Mesendoderm (in vitro differentiated cells): ENCODE data around the gene ARL5C.

Experiments used
- DNase-seq: peaks from one replicate; pipeline ENCODE4 v3.0.0; 2013
- H2AK5ac ChIP-seq: 2 replicates; pipeline ENCODE4 v1.6.1; 2013; ENCODE audit warnings: low read length, inconsistent platforms
- H2BK120ac ChIP-seq: 2 replicates; pipeline ENCODE4 v1.6.1; 2013; ENCODE audit warnings: low read depth, mild to moderate bottlenecking, low read length, moderate library complexity, mixed read lengths
- H2BK15ac ChIP-seq: replicated peaks from 2 replicates; pipeline ENCODE4 v1.6.1; 2013; ENCODE audit warnings: low read depth, mild to moderate bottlenecking, moderate library complexity
- H2BK5ac ChIP-seq: 2 replicates; pipeline ENCODE4 v1.6.1; 2013; ENCODE audit warnings: low read length, inconsistent platforms
- H3K18ac ChIP-seq: 2 replicates; pipeline ENCODE4 v1.6.1; 2013; ENCODE audit warnings: mild to moderate bottlenecking, low read length, mixed read lengths
- H3K23ac ChIP-seq: one replicate; pipeline ENCODE4 v1.6.1; 2013; ENCODE audit warnings: low read length
- H3K27ac ChIP-seq: 2 replicates; pipeline ENCODE4 v1.5.1; 2013; ENCODE audit warnings: low read depth, mild to moderate bottlenecking, inconsistent platforms, low read length, moderate library complexity
- H3K27me3 ChIP-seq: 2 replicates; pipeline ENCODE4 v1.6.1; 2013; ENCODE audit warnings: low read length, control low read depth, mild to moderate bottlenecking, inconsistent platforms; ENCODE audit not compliant: insufficient read depth, poor library complexity
- H3K36me3 ChIP-seq: 2 replicates; pipeline ENCODE4 v1.6.1; 2013; ENCODE audit warnings: low read length, inconsistent platforms; ENCODE audit not compliant: control insufficient read depth, insufficient read depth
- H3K4ac ChIP-seq: one replicate; pipeline ENCODE4 v1.6.1; 2013; ENCODE audit warnings: low read depth, mild to moderate bottlenecking, low read length, moderate library complexity
- H3K4me1 ChIP-seq: 2 replicates; pipeline ENCODE4 v1.6.1; 2013; ENCODE audit warnings: low read depth, low read length, inconsistent platforms; ENCODE audit not compliant: control insufficient read depth
- H3K4me2 ChIP-seq: 2 replicates; pipeline ENCODE4 v1.6.1; 2013; ENCODE audit warnings: low read length
- H3K4me3 ChIP-seq: 2 replicates; pipeline ENCODE4 v1.5.1; 2013; ENCODE audit warnings: mild to moderate bottlenecking, low read length
- H3K56ac ChIP-seq: one replicate; pipeline ENCODE4 v1.6.1; 2013; ENCODE audit warnings: low read length
- H3K79me1 ChIP-seq: 2 replicates; pipeline ENCODE4 v1.6.1; 2013; ENCODE audit warnings: low read length, inconsistent platforms
- H3K79me2 ChIP-seq: 2 replicates; pipeline ENCODE4 v1.6.1; 2013; ENCODE audit warnings: mild to moderate bottlenecking, low read length; ENCODE audit not compliant: control insufficient read depth, insufficient read depth
- H3K9ac ChIP-seq: 2 replicates; pipeline ENCODE4 v1.6.1; 2013; ENCODE audit warnings: low read length, inconsistent platforms
- H4K5ac ChIP-seq: one replicate; pipeline ENCODE4 v1.6.1; 2013; ENCODE audit warnings: low read length
- H4K8ac ChIP-seq: one replicate; pipeline ENCODE4 v1.6.1; 2013; ENCODE audit warnings: low read depth, mild to moderate bottlenecking, control low read depth, low read length, moderate library complexity
- WGBS: extraction: QIAGEN DNeasy Blood & Tissue Kit; methylation state at CpG from one replicate; pipeline ENCODE4 v1.1.7; 2013; ENCODE audit warnings: low lambda C conversion rate, missing lambda C conversion rate; ENCODE audit not compliant: insufficient coverage; ENCODE audit errors: extremely low coverage; 5-methylcytosine and 5-hydroxymethylcytosine counted together

The ARL5C gene

GRCh38 chr17:39183720-39184119 is 17.8 kb upstream of the ARL5C start:
- no peak overlapping the region for H2BK120ac ChIP-seq

GRCh38 chr17:39183045-39183444 is 17.1 kb upstream of the ARL5C start:
- Histone ChIP-seq H3K79me2 (no peaks in the 10 kb centered on the region), H3K27ac (no peak overlapping the region), H3K4me1 (no peaks in the 10 kb centered on the region), H3K4me2 (no peak overlapping the region), H3K18ac (no peak overlapping the region), H3K4me3 (no peak overlapping the region), H2BK15ac (no peak overlapping the region), H2BK120ac (no peak overlapping the region), H3K27me3 (no peaks in the 10 kb centered on the region), H3K56ac (no peak overlapping the region), H4K8ac (no peak overlapping the region), H2AK5ac (no peak overlapping the region), H3K9ac (no peak overlapping the region), H3K23ac (no peak overlapping the region), H3K79me1 (no peaks in the 10 kb centered on the region), H2BK5ac (no peak overlapping the region), H3K36me3 (peaks cover 5% of the 10 kb centered on the region), H3K4ac (no peak overlapping the region), H4K5ac (no peak overlapping the region)
- WGBS: no CpG with 5 or more reads among the region's 5 CpGs
- DNase-seq: no peak

More at GRCh38 chr17:39183720-39184119, 17.8 kb upstream of the ARL5C start:
- no peak overlapping the region for H3K4me2 ChIP-seq
- no peak overlapping the region for H3K9ac ChIP-seq
- H3K27ac ChIP-seq: no peak overlapping the region
- H3K56ac ChIP-seq: no peak overlapping the region
- H2BK5ac ChIP-seq: no peak overlapping the region
- H2AK5ac ChIP-seq: no peak overlapping the region
- H3K36me3 ChIP-seq: peaks cover 5% of the 10 kb centered on the region
- no peak overlapping the region for H3K23ac ChIP-seq
- no peak overlapping the region for H4K8ac ChIP-seq
- no peak overlapping the region for H4K5ac ChIP-seq
- H3K27me3 ChIP-seq: no peaks in the 10 kb centered on the region
- H3K4me1 ChIP-seq: no peaks in the 10 kb centered on the region
- H3K18ac ChIP-seq: no peak overlapping the region
- DNase-seq: no peak
- no CpG with 5 or more reads among the region's 10 CpGs for WGBS
- no peak overlapping the region for H3K4me3 ChIP-seq
- H3K79me2 ChIP-seq: no peaks in the 10 kb centered on the region
- H3K4ac ChIP-seq: no peak overlapping the region
- no peak overlapping the region for H2BK15ac ChIP-seq
- H3K79me1 ChIP-seq: no peaks in the 10 kb centered on the region

- no peak overlapping the region for H2AK5ac ChIP-seq
- no peak overlapping the region for H3K4ac ChIP-seq
- H3K4me3 ChIP-seq: no peak overlapping the region
- H3K4me2 ChIP-seq: no peak overlapping the region
- H3K36me3 ChIP-seq: peaks cover 2% of the 10 kb centered on the region
- H3K79me1 ChIP-seq: no peaks in the 10 kb centered on the region
- no peak overlapping the region for H3K56ac ChIP-seq
- WGBS: no CpG with 5 or more reads among the region's 5 CpGs
- DNase-seq: no peak
- no peak overlapping the region for H3K23ac ChIP-seq
- no peak overlapping the region for H2BK15ac ChIP-seq
- H3K4me1 ChIP-seq: no peaks in the 10 kb centered on the region
- no peak overlapping the region for H2BK5ac ChIP-seq
- H2BK120ac ChIP-seq: no peak overlapping the region
- no peak overlapping the region for H4K8ac ChIP-seq
- no peak overlapping the region for H3K9ac ChIP-seq
- H3K79me2 ChIP-seq: no peaks in the 10 kb centered on the region
- H3K18ac ChIP-seq: no peak overlapping the region
- no peak overlapping the region for H4K5ac ChIP-seq
- no peak overlapping the region for H3K27ac ChIP-seq
- no peaks in the 10 kb centered on the region for H3K27me3 ChIP-seq
These were observed 15.3 kb upstream of the ARL5C start for GRCh38 chr17:39181303-39181702.

- DNase-seq: no peak
- H2BK15ac ChIP-seq: no peak overlapping the region
These were observed 12.6 kb upstream of the ARL5C start for GRCh38 chr17:39178536-39178935.

GRCh38 chr17:39177256-39177655 is 11.3 kb upstream of the ARL5C start:
- H4K8ac ChIP-seq: no peak overlapping the region
- H3K4me2 ChIP-seq: no peak overlapping the region
- no peak overlapping the region for H3K18ac ChIP-seq
- H3K36me3 ChIP-seq: no peaks in the 10 kb centered on the region
- no peak overlapping the region for H2BK5ac ChIP-seq
- H2BK15ac ChIP-seq: no peak overlapping the region
- H3K4ac ChIP-seq: no peak overlapping the region
- H3K79me1 ChIP-seq: no peaks in the 10 kb centered on the region
- H3K23ac ChIP-seq: no peak overlapping the region
- no peak overlapping the region for H3K27ac ChIP-seq
- H3K4me3 ChIP-seq: no peak overlapping the region
- no peaks in the 10 kb centered on the region for H3K79me2 ChIP-seq
- no peak overlapping the region for H2BK120ac ChIP-seq
- no peak overlapping the region for H3K56ac ChIP-seq
- no peaks in the 10 kb centered on the region for H3K27me3 ChIP-seq
- no CpG with 5 or more reads among the region's 12 CpGs for WGBS
- H3K9ac ChIP-seq: no peak overlapping the region
- peak; percentile 96 for DNase-seq
- H3K4me1 ChIP-seq: no peaks in the 10 kb centered on the region
- H4K5ac ChIP-seq: no peak overlapping the region
- no peak overlapping the region for H2AK5ac ChIP-seq

More at GRCh38 chr17:39178536-39178935, 12.6 kb upstream of the ARL5C start:
- H3K79me1 ChIP-seq: no peaks in the 10 kb centered on the region
- H3K4ac ChIP-seq: no peak overlapping the region
- H2BK5ac ChIP-seq: no peak overlapping the region
- no peak overlapping the region for H2BK120ac ChIP-seq
- H4K5ac ChIP-seq: no peak overlapping the region
- no peaks in the 10 kb centered on the region for H3K27me3 ChIP-seq
- H3K9ac ChIP-seq: no peak overlapping the region
- WGBS: no CpG with 5 or more reads among the region's 4 CpGs
- H3K79me2 ChIP-seq: no peaks in the 10 kb centered on the region
- no peak overlapping the region for H3K4me2 ChIP-seq
- peaks cover 1% of the 10 kb centered on the region for H3K36me3 ChIP-seq
- no peak overlapping the region for H3K56ac ChIP-seq
- no peak overlapping the region for H3K23ac ChIP-seq
- H2AK5ac ChIP-seq: no peak overlapping the region
- H3K27ac ChIP-seq: no peak overlapping the region
- H3K18ac ChIP-seq: no peak overlapping the region
- no peaks in the 10 kb centered on the region for H3K4me1 ChIP-seq
- no peak overlapping the region for H4K8ac ChIP-seq
- no peak overlapping the region for H3K4me3 ChIP-seq

GRCh38 chr17:39175695-39176093 is 9.7 kb upstream of the ARL5C start:
- no peak overlapping the region for H3K56ac ChIP-seq
- no peak overlapping the region for H3K23ac ChIP-seq
- H3K4me1 ChIP-seq: no peaks in the 10 kb centered on the region
- no peaks in the 10 kb centered on the region for H3K27me3 ChIP-seq
- no peak overlapping the region for H2BK15ac ChIP-seq
- H3K79me1 ChIP-seq: no peaks in the 10 kb centered on the region
- H3K36me3 ChIP-seq: no peaks in the 10 kb centered on the region
- no peak overlapping the region for H4K5ac ChIP-seq
- no peak overlapping the region for H3K18ac ChIP-seq
- H2BK120ac ChIP-seq: no peak overlapping the region
- no peak overlapping the region for H2BK5ac ChIP-seq
- no CpG with 5 or more reads among the region's 10 CpGs for WGBS
- no peak overlapping the region for H3K9ac ChIP-seq
- H2AK5ac ChIP-seq: no peak overlapping the region
- DNase-seq: no peak
- no peak overlapping the region for H3K4ac ChIP-seq
- no peak overlapping the region for H3K27ac ChIP-seq
- no peak overlapping the region for H4K8ac ChIP-seq
- H3K79me2 ChIP-seq: no peaks in the 10 kb centered on the region
- H3K4me3 ChIP-seq: no peak overlapping the region
- H3K4me2 ChIP-seq: no peak overlapping the region
